GM12878 (cell line): Measurements from ENCODE around the gene GOLGA2. TPM values are rescaled to one million over a fixed set of nuclear protein-coding genes. Genes with fewer than 3 reads are reported as not detected.
A peak's percentile ranks its signal among the peaks of the same experiment; 100 is the strongest.

ENCODE experiments used
- BACH1 ChIP-seq: fragments of 450-650 bp; IDR thresholded peaks from 2 replicates; pipeline ENCODE4 v1.6.1; 2017; ENCODE audit warnings: mild to moderate bottlenecking, borderline replicate concordance
- CHD1 ChIP-seq: IDR thresholded peaks from 2 replicates; pipeline ENCODE4 v1.6.1; 2012; ENCODE audit warnings: low read depth, low read length, improper control_type of control experiment
- CHD2 ChIP-seq: IDR thresholded peaks from 2 replicates; pipeline ENCODE4 v1.6.1; 2011; ENCODE audit warnings: low read depth, low read length, improper control_type of control experiment, borderline replicate concordance
- CREB1 ChIP-seq: IDR thresholded peaks from 2 replicates; pipeline ENCODE4 v1.6.1; 2012; ENCODE audit warnings: low read depth, mild to moderate bottlenecking, inconsistent platforms
- ESRRA ChIP-seq: IDR thresholded peaks from 2 replicates; pipeline ENCODE4 v1.6.1; 2012; ENCODE audit warnings: mild to moderate bottlenecking, low read length, improper control_type of control experiment
- JUNB ChIP-seq: IDR thresholded peaks from 2 replicates; pipeline ENCODE4 v1.6.1; 2016; ENCODE audit warnings: antibody characterized with exemption, mild to moderate bottlenecking
- MYB ChIP-seq: fragments of 150-350 bp; IDR thresholded peaks from 2 replicates; pipeline ENCODE4 v1.6.1; 2014; ENCODE audit warnings: mild to moderate bottlenecking, low read depth, low read length, borderline replicate concordance
- NR2C1 ChIP-seq: fragments of 450-650 bp; IDR thresholded peaks from 2 replicates; pipeline ENCODE4 v1.6.1; 2017; ENCODE audit warnings: antibody characterized with exemption, mild to moderate bottlenecking, moderate library complexity
- NR2C2 ChIP-seq: IDR thresholded peaks from 2 replicates; pipeline ENCODE4 v1.6.1; 2011; ENCODE audit warnings: borderline replicate concordance, low read depth; ENCODE audit not compliant: control insufficient read depth, insufficient read length
- NR2F1 ChIP-seq: fragments of 450-650 bp; conservative IDR thresholded peaks from 2 replicates; pipeline ENCODE4 v1.6.1; 2017; ENCODE audit warnings: mild to moderate bottlenecking
- PKNOX1 ChIP-seq: fragments of 450-650 bp; IDR thresholded peaks from 2 replicates; pipeline ENCODE4 v1.6.1; 2016; ENCODE audit warnings: mild to moderate bottlenecking
- SIN3A ChIP-seq: IDR thresholded peaks from 2 replicates; pipeline ENCODE4 v1.6.1; 2012; ENCODE audit warnings: low read depth, low read length, improper control_type of control experiment
- ZNF384 ChIP-seq: IDR thresholded peaks from 2 replicates; pipeline ENCODE4 v1.6.1; 2012; ENCODE audit warnings: low read depth, mild to moderate bottlenecking, low read length, improper control_type of control experiment, borderline replicate concordance
- polyA plus RNA-seq, 11 experiments: library from polyadenylated mRNA; depleted of rRNA in 4 of 11; unstranded in 6 of 11; stranded (reverse) in 5 of 11; fragments of >200 nt; fragmentation: Nextera tagmentation in 4 of 11; fragmentation: Illumina TruSeq in 1 of 11; extraction: Ambion mirVana in 4 of 11; extraction: Trizol in 1 of 11; gene quantifications; 1 replicate in 1 of 11; 2 replicates in 10 of 11; pipeline versions ENCODE4 v1.2.1 to v1.2.3, GENCODE V29; 2011 to 2016; ENCODE audit warnings: inconsistent platforms in 2 of 11, missing spikeins in 2 of 11, low read depth in 1 of 11
- total RNA-seq, 4 experiments: library from RNA; depleted of rRNA in 3 of 4; stranded (reverse); fragments of >200 nt in 3 of 4; fragmentation: Illumina TruSeq in 1 of 4; extraction: Trizol in 1 of 4; gene quantifications; 2 replicates each; pipeline versions ENCODE4 v1.2.1 to v1.2.3, GENCODE V29; 2013 to 2021
- TF ChIP-seq, protein P1 (sequence below): fragments of 450-650 bp; formaldehyde crosslinking; IDR thresholded peaks from 2 replicates; pipeline ENCODE4 v1.5.0; 2022; ENCODE audit warnings: mild to moderate bottlenecking, missing genetic modification characterization
- TF ChIP-seq, protein P2 (sequence below): fragments of 150-350 bp; IDR thresholded peaks from 2 replicates; pipeline ENCODE4 v1.6.1; 2016; ENCODE audit warnings: low read depth, low read length
- TF ChIP-seq, protein P3 (sequence below): IDR thresholded peaks from 2 replicates; pipeline ENCODE4 v1.6.1; 2011; ENCODE audit warnings: low read depth, mild to moderate bottlenecking, low read length, moderate library complexity, borderline replicate concordance; ENCODE audit errors: extremely low read depth
- TF ChIP-seq, protein P4 (sequence below): fragments of 450-650 bp; IDR thresholded peaks from 2 replicates; pipeline ENCODE4 v1.6.1; 2017; ENCODE audit warnings: antibody characterized with exemption, mild to moderate bottlenecking, moderate library complexity
- TF ChIP-seq, protein P5 (sequence below): fragments of 450-650 bp; IDR thresholded peaks from 2 replicates; pipeline ENCODE4 v1.6.1; 2017; ENCODE audit warnings: low read depth, mild to moderate bottlenecking, moderate library complexity

Gene GOLGA2
- total and polyA plus RNA-seq, 10 of the 15 experiments (the other 5 are each of a cell fraction or from before 2014, with no cell fraction given): 5.9 to 32.6 (median 19.7) TPM

DNA sequence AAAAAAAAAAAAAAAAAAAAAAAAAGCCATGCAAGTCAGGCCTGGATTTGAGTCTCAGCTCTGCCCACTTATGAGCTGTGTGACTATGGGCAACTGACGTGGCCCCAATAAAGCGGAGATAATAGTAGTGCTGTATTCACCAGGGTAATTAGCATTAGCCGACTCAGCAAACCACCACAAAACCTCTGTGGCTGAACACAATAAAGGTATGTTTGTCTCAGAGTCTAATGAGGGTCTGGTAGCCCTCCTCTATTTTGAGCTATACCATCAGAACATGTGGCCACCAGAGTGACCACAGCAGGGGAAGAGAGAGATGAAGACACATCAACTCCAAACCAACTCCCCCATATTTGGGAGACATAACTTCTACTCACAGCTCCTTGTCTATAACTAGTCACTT lies 16.2 kb upstream of the GOLGA2 start (continued):
- TF ChIP-seq, protein P1, sequence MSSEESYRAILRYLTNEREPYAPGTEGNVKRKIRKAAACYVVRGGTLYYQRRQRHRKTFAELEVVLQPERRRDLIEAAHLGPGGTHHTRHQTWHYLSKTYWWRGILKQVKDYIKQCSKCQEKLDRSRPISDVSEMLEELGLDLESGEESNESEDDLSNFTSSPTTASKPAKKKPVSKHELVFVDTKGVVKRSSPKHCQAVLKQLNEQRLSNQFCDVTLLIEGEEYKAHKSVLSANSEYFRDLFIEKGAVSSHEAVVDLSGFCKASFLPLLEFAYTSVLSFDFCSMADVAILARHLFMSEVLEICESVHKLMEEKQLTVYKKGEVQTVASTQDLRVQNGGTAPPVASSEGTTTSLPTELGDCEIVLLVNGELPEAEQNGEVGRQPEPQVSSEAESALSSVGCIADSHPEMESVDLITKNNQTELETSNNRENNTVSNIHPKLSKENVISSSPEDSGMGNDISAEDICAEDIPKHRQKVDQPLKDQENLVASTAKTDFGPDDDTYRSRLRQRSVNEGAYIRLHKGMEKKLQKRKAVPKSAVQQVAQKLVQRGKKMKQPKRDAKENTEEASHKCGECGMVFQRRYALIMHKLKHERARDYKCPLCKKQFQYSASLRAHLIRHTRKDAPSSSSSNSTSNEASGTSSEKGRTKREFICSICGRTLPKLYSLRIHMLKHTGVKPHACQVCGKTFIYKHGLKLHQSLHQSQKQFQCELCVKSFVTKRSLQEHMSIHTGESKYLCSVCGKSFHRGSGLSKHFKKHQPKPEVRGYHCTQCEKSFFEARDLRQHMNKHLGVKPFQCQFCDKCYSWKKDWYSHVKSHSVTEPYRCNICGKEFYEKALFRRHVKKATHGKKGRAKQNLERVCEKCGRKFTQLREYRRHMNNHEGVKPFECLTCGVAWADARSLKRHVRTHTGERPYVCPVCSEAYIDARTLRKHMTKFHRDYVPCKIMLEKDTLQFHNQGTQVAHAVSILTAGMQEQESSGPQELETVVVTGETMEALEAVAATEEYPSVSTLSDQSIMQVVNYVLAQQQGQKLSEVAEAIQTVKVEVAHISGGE (CRISPR knock-in tag): no peak
- TF ChIP-seq NR2C1 (no peak), BACH1 (no peak; the same call in 1 of the 2 replicates), CREB1 (no peak), NR2F1 (no peak), PKNOX1 (no peak), CHD2 (no peak), ZNF384 (peak; percentile 72), MYB (no peak), CHD1 (no peak), JUNB (no peak), ESRRA (no peak), SIN3A (no peak), NR2C2 (no peak)
- TF ChIP-seq, protein P2, sequence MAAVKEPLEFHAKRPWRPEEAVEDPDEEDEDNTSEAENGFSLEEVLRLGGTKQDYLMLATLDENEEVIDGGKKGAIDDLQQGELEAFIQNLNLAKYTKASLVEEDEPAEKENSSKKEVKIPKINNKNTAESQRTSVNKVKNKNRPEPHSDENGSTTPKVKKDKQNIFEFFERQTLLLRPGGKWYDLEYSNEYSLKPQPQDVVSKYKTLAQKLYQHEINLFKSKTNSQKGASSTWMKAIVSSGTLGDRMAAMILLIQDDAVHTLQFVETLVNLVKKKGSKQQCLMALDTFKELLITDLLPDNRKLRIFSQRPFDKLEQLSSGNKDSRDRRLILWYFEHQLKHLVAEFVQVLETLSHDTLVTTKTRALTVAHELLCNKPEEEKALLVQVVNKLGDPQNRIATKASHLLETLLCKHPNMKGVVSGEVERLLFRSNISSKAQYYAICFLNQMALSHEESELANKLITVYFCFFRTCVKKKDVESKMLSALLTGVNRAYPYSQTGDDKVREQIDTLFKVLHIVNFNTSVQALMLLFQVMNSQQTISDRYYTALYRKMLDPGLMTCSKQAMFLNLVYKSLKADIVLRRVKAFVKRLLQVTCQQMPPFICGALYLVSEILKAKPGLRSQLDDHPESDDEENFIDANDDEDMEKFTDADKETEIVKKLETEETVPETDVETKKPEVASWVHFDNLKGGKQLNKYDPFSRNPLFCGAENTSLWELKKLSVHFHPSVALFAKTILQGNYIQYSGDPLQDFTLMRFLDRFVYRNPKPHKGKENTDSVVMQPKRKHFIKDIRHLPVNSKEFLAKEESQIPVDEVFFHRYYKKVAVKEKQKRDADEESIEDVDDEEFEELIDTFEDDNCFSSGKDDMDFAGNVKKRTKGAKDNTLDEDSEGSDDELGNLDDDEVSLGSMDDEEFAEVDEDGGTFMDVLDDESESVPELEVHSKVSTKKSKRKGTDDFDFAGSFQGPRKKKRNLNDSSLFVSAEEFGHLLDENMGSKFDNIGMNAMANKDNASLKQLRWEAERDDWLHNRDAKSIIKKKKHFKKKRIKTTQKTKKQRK: no peak
- TF ChIP-seq, protein P3, sequence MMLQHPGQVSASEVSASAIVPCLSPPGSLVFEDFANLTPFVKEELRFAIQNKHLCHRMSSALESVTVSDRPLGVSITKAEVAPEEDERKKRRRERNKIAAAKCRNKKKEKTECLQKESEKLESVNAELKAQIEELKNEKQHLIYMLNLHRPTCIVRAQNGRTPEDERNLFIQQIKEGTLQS: no peak
- TF ChIP-seq, protein P4, sequence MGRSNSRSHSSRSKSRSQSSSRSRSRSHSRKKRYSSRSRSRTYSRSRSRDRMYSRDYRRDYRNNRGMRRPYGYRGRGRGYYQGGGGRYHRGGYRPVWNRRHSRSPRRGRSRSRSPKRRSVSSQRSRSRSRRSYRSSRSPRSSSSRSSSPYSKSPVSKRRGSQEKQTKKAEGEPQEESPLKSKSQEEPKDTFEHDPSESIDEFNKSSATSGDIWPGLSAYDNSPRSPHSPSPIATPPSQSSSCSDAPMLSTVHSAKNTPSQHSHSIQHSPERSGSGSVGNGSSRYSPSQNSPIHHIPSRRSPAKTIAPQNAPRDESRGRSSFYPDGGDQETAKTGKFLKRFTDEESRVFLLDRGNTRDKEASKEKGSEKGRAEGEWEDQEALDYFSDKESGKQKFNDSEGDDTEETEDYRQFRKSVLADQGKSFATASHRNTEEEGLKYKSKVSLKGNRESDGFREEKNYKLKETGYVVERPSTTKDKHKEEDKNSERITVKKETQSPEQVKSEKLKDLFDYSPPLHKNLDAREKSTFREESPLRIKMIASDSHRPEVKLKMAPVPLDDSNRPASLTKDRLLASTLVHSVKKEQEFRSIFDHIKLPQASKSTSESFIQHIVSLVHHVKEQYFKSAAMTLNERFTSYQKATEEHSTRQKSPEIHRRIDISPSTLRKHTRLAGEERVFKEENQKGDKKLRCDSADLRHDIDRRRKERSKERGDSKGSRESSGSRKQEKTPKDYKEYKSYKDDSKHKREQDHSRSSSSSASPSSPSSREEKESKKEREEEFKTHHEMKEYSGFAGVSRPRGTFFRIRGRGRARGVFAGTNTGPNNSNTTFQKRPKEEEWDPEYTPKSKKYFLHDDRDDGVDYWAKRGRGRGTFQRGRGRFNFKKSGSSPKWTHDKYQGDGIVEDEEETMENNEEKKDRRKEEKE: no peak
- TF ChIP-seq, protein P5, sequence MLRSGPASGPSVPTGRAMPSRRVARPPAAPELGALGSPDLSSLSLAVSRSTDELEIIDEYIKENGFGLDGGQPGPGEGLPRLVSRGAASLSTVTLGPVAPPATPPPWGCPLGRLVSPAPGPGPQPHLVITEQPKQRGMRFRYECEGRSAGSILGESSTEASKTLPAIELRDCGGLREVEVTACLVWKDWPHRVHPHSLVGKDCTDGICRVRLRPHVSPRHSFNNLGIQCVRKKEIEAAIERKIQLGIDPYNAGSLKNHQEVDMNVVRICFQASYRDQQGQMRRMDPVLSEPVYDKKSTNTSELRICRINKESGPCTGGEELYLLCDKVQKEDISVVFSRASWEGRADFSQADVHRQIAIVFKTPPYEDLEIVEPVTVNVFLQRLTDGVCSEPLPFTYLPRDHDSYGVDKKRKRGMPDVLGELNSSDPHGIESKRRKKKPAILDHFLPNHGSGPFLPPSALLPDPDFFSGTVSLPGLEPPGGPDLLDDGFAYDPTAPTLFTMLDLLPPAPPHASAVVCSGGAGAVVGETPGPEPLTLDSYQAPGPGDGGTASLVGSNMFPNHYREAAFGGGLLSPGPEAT: no peak
